ENCODE measurements around the gene GDF7. TPM values are rescaled to one million over a fixed set of nuclear protein-coding genes. Genes with fewer than 3 reads are reported as not detected.

GDF7 gene
- total RNA-seq, 3 donors from 2014 or later (not counting 1 experiment from before 2014, with no cell fraction given) = 0.02 to 0.10 (median 0.05) TPM

DNA sequence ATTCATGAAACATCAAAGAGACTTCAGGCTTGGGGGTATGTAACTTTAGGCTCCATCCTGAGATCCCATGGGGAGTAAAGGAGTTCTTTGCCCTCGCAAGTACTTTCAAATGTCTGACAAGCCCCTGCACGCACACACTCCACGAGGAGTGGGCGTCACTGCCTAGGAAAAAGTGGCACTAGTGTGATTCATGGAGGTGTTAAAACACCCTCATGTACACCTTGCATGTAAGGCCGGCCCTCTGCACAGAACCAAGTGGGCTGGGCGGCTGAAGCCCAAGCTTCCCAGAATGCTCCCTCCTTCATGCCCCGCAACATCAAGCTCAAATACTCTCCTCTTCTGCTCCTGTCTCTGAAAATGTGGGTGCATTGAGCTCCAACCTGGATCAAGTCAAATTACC is 23.9 kb upstream of the GDF7 start:
- ATAC-seq = no peak
- no peak for DNase-seq
- no peak overlapping the region for H3K27ac ChIP-seq (ENCODE audit: low read length)
- H3K27ac Mint-ChIP-seq = no peak overlapping the region
- H3K9me3 Mint-ChIP-seq = no peaks in the 10 kb centered on the region
- H3K27me3 Mint-ChIP-seq (ENCODE audit: low read depth in 2 of 2) = no peaks in the 10 kb centered on the region
- intact Hi-C loops (cut with micrococcal nuclease) = no loop called here
- H3K4me3 ChIP-seq (ENCODE audit: low read length) = no peak overlapping the region
- TF ChIP-seq CTCF (IDR thresholded peaks at IDR 0.05) = no peak
- no peaks in the 10 kb centered on the region for H3K9me3 ChIP-seq (ENCODE audit: control insufficient read depth, insufficient read depth, low read length)
- 99% methylated on average over 7 of the region's 7 CpGs for WGBS (ENCODE audit: insufficient coverage)
- no peaks in the 10 kb centered on the region for H3K27me3 ChIP-seq (ENCODE audit: control insufficient read depth, insufficient read depth, low read length)
- H3K4me3 Mint-ChIP-seq = no peak overlapping the region
- peaks cover 4 to 18% of the 10 kb centered on the region in 2 donors for H3K4me1 Mint-ChIP-seq
- H3K36me3 ChIP-seq (ENCODE audit: control insufficient read depth, insufficient read depth, low read length) = peaks cover 42% of the 10 kb centered on the region
- peaks cover 11% of the 10 kb centered on the region for H3K4me1 ChIP-seq (ENCODE audit: control insufficient read depth, insufficient read depth, low read length)
- H3K36me3 Mint-ChIP-seq = peaks cover 9% of the 10 kb centered on the region

DNA sequence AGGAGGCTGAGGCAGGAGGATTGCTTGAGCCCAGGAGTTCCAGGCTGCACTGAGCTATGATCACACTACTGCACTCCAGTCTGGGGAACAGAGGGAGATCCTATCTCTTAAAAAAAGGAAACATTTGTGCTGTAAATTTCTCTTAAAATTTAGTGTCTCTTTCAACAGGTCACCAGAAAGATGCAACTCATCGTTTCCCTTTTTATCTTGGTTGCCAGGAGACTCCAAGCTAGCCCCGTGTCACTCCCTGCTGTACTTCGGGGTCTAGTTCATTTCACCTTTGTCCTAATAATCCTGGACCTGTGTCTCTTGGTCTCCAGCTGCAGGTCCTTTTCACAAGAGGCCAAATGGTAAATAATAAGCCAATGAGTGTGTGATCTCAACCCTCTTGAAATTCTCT is 23.1 kb upstream of the GDF7 start:
- Mint-ChIP-seq H3K4me1 (peaks cover 12 to 26% of the 10 kb centered on the region in 2 donors), H3K27ac (peak overlapping the region in 1 of 2 donors; percentile 30), H3K36me3 (peaks cover 9% of the 10 kb centered on the region), H3K9me3 (no peaks in the 10 kb centered on the region), H3K4me3 (no peak overlapping the region), H3K27me3 (ENCODE audit: low read depth in 2 of 2) (no peaks in the 10 kb centered on the region)
- Histone ChIP-seq H3K27me3 (ENCODE audit: control insufficient read depth, insufficient read depth, low read length) (no peaks in the 10 kb centered on the region), H3K27ac (ENCODE audit: low read length) (no peak overlapping the region), H3K4me1 (ENCODE audit: control insufficient read depth, insufficient read depth, low read length) (peaks cover 15% of the 10 kb centered on the region), H3K36me3 (ENCODE audit: control insufficient read depth, insufficient read depth, low read length) (peaks cover 38% of the 10 kb centered on the region), H3K4me3 (ENCODE audit: low read length) (no peak overlapping the region), H3K9me3 (ENCODE audit: control insufficient read depth, insufficient read depth, low read length) (no peaks in the 10 kb centered on the region)
- 52% methylated on average over 3 of the region's 3 CpGs for WGBS (ENCODE audit: insufficient coverage)
- DNase-seq = no peak
- no peak for ATAC-seq
- TF ChIP-seq CTCF (IDR thresholded peaks at IDR 0.05) = no peak
- intact Hi-C loops (cut with micrococcal nuclease) = no loop called here

GRCh38 chr2:20645301-20645701 is 21.6 kb upstream of the GDF7 start:
- Histone ChIP-seq H3K4me1 (ENCODE audit: control insufficient read depth, insufficient read depth, low read length) (peaks cover 26% of the 10 kb centered on the region), H3K9me3 (ENCODE audit: control insufficient read depth, insufficient read depth, low read length) (no peaks in the 10 kb centered on the region), H3K27me3 (ENCODE audit: control insufficient read depth, insufficient read depth, low read length) (no peaks in the 10 kb centered on the region), H3K36me3 (ENCODE audit: control insufficient read depth, insufficient read depth, low read length) (peaks cover 31% of the 10 kb centered on the region), H3K4me3 (ENCODE audit: low read length) (no peak overlapping the region), H3K27ac (ENCODE audit: low read length) (no peak overlapping the region)
- intact Hi-C loops (cut with micrococcal nuclease) = no loop called here
- H3K4me1 Mint-ChIP-seq = peaks cover 27 to 39% of the 10 kb centered on the region in 2 donors
- TF ChIP-seq CTCF (IDR thresholded peaks at IDR 0.05) = no peak
- H3K9me3 Mint-ChIP-seq = no peaks in the 10 kb centered on the region
- H3K27me3 Mint-ChIP-seq (ENCODE audit: low read depth in 2 of 2) = no peaks in the 10 kb centered on the region
- WGBS (ENCODE audit: insufficient coverage) = 95% methylated on average over 14 of the region's 14 CpGs
- ATAC-seq (no peak), DNase-seq (no peak)
- H3K27ac Mint-ChIP-seq = no peak overlapping the region
- no peak overlapping the region for H3K4me3 Mint-ChIP-seq
- peaks cover 9% of the 10 kb centered on the region for H3K36me3 Mint-ChIP-seq

DNA sequence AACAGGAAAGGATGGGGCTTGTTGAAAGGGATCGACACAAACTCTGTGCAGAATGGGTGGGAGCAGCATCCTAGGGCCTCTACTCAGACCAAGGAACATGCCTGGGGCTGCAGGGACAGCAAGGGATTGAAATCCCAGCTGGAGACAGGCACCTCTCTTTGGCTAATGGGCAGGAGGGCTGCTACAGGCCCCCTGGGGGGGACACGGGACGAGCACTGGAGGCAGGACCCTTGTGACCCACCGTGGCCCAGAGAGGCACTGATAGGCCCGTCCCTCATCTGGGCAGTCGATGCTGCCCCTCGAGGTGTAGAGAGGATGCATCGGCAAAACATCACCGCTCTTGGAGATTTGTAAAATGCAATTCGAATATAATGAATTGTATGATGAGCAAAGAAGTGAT is 21.2 kb upstream of the GDF7 start:
- no peak overlapping the region for H3K27ac Mint-ChIP-seq
- H3K36me3 Mint-ChIP-seq = peaks cover 9% of the 10 kb centered on the region
- TF ChIP-seq CTCF (IDR thresholded peaks at IDR 0.05) = no peak
- H3K9me3 Mint-ChIP-seq = no peaks in the 10 kb centered on the region
- peaks cover 30 to 42% of the 10 kb centered on the region in 2 donors for H3K4me1 Mint-ChIP-seq
- intact Hi-C loops (cut with micrococcal nuclease) = no loop called here
- DNase-seq (no peak), ATAC-seq (no peak)
- WGBS (ENCODE audit: insufficient coverage) = 96% methylated on average over 9 of the region's 10 CpGs
- H3K9me3 ChIP-seq (ENCODE audit: control insufficient read depth, insufficient read depth, low read length) = no peaks in the 10 kb centered on the region
- no peaks in the 10 kb centered on the region for H3K27me3 ChIP-seq (ENCODE audit: control insufficient read depth, insufficient read depth, low read length)
- no peak overlapping the region for H3K4me3 ChIP-seq (ENCODE audit: low read length)
- H3K27me3 Mint-ChIP-seq (ENCODE audit: low read depth in 2 of 2) = no peaks in the 10 kb centered on the region
- peaks cover 30% of the 10 kb centered on the region for H3K4me1 ChIP-seq (ENCODE audit: control insufficient read depth, insufficient read depth, low read length)
- no peak overlapping the region for H3K4me3 Mint-ChIP-seq
- peaks cover 26% of the 10 kb centered on the region for H3K36me3 ChIP-seq (ENCODE audit: control insufficient read depth, insufficient read depth, low read length)
- H3K27ac ChIP-seq (ENCODE audit: low read length) = no peak overlapping the region

Data from natural killer cell (primary cell).